ENCODE data around the gene B4GALT2.

- TF ChIP-seq POLR2A (IDR thresholded peaks at IDR 0.05) (no peak), CTCF (IDR thresholded peaks at IDR 0.05) (no peak)
Measured at GRCh38 chr1:43993206-43993914, 14.3 kb downstream of the B4GALT2 start.
